SKM-1 treated with dmso at 0.1 percent for 144 hours (cell line): ENCODE measurements around the gene FAAP100.

Experiments
- DNase-seq: peaks from one replicate; lab custom pipeline; 2025; ENCODE audit not compliant: unreplicated experiment; lab: John Stamatoyannopoulos, UW

The FAAP100 gene

GRCh38 chr17:81526662-81527571, 25.2 kb downstream of the FAAP100 start:
- no peak for DNase-seq

GRCh38 chr17:81524865-81525159, 27.3 kb downstream of the FAAP100 start:
- DNase-seq: no peak

- no peak for DNase-seq
These were observed 27.9 kb downstream of the FAAP100 start for GRCh38 chr17:81524039-81524864.

GRCh38 chr17:81523402-81524038, 28.6 kb downstream of the FAAP100 start:
- no peak for DNase-seq

GRCh38 chr17:81522491-81523401, 29.4 kb downstream of the FAAP100 start:
- no peak for DNase-seq

GRCh38 chr17:81520021-81520901, 31.9 kb downstream of the FAAP100 start:
- no peak for DNase-seq

- no peak for DNase-seq
These were observed 32.7 kb downstream of the FAAP100 start for GRCh38 chr17:81519284-81520020.

- DNase-seq: no peak
These were observed 33.3 kb downstream of the FAAP100 start for GRCh38 chr17:81518785-81519283.

- no peak for DNase-seq
These were observed 33.9 kb downstream of the FAAP100 start for GRCh38 chr17:81518113-81518784.

GRCh38 chr17:81517339-81518112, 34.6 kb downstream of the FAAP100 start:
- DNase-seq: peak; percentile 44

GRCh38 chr17:81517009-81517338, 35.2 kb downstream of the FAAP100 start:
- no peak for DNase-seq

- DNase-seq: no peak
These were observed 35.7 kb downstream of the FAAP100 start for GRCh38 chr17:81516439-81516838.

GRCh38 chr17:81515530-81516041, 36.6 kb downstream of the FAAP100 start:
- no peak for DNase-seq

GRCh38 chr17:81514739-81515529, 37.2 kb downstream of the FAAP100 start:
- DNase-seq: peak; percentile 37

- DNase-seq: no peak
These were observed 37.7 kb downstream of the FAAP100 start for GRCh38 chr17:81514489-81514738.

GRCh38 chr17:81513753-81514488, 38.2 kb downstream of the FAAP100 start:
- no peak for DNase-seq
